Panc1 (cell line): ENCODE measurements around the gene TARP.
"Not testable (repeated sequence)": the region's sequence is repeated elsewhere in the genome, so short reads cannot be mapped to it uniquely, and the experiment has no call there.

Experiments
- ATAC-seq: fragments of 200-7000 bp; cut with Tn5 transposase; 2 replicates; pipeline ENCODE4 v1.9.1; 2020; ENCODE audit warnings: mild to moderate bottlenecking, moderate library complexity
- BruUV-seq: library from RNA; stranded (reverse); fragments of 400-500 nt; replicated peaks from 2 replicates; lab custom pipeline; 2021; lab: Mats Ljungman, UMichigan
- CTCF ChIA-PET: fragments of 300-600 bp; sonication (Branson Sonifier 250); formaldehyde crosslinking; loops from one replicate; lab custom pipeline; 2022; ENCODE audit warnings: antibody characterized with exemption; lab: Charles Lee
- POLR2A ChIA-PET: fragments of 300-600 bp; sonication (Branson Sonifier 250); formaldehyde crosslinking; loops from one replicate; lab custom pipeline; 2022; ENCODE audit warnings: antibody characterized with exemption; lab: Charles Lee
- DNase-seq: peaks from one replicate; pipeline ENCODE4 v3.0.0-alpha.2; 2010; ENCODE audit warnings: low read depth, low spot score
- H3K27ac ChIP-seq: 2 replicates; pipeline ENCODE4 v1.5.1; 2011; ENCODE audit warnings: mild to moderate bottlenecking, low read length, inconsistent platforms
- H3K27me3 ChIP-seq: fragments of 200-500 bp; sonication (Bioruptor generic); 2 replicates; pipeline ENCODE4 v1.6.0; 2014; ENCODE audit warnings: low read length, inconsistent platforms; ENCODE audit not compliant: control insufficient read depth, insufficient read depth
- H3K36me3 ChIP-seq: fragments of 200-500 bp; sonication (Bioruptor generic); 2 replicates; pipeline ENCODE4 v1.5.1; 2014; ENCODE audit warnings: inconsistent platforms, mild to moderate bottlenecking, low read length, moderate library complexity; ENCODE audit not compliant: control insufficient read depth, insufficient read depth
- H3K4me1 ChIP-seq: 2 replicates; pipeline ENCODE4 v1.5.1; 2011; ENCODE audit warnings: inconsistent platforms, mild to moderate bottlenecking, low read length, moderate library complexity; ENCODE audit not compliant: control insufficient read depth, insufficient read depth
- H3K4me3 ChIP-seq, 2 experiments: 2 replicates each; pipeline ENCODE4 v1.5.1; 2011 to 2012; ENCODE audit warnings: low read depth in 2 of 2, low read length in 2 of 2, mild to moderate bottlenecking in 2 of 2, inconsistent platforms in 1 of 2, moderate library complexity in 1 of 2
- H3K9me3 ChIP-seq: fragments of 200-500 bp; sonication (Bioruptor generic); 2 replicates; pipeline ENCODE4 v1.5.1; 2014; ENCODE audit warnings: low read depth, mild to moderate bottlenecking, inconsistent platforms, low read length, moderate library complexity; ENCODE audit not compliant: control insufficient read depth, insufficient read depth
- POLR2AphosphoS5 ChIP-seq: IDR thresholded peaks from 2 replicates; pipeline ENCODE4 v1.6.1; 2012; ENCODE audit warnings: mild to moderate bottlenecking, low read depth, low read length, moderate library complexity
- REST ChIP-seq, 2 experiments: IDR thresholded peaks; 2 replicates each; pipeline ENCODE4 v1.6.1; 2011 to 2012; ENCODE audit warnings: low read depth in 2 of 2, control low read depth in 1 of 2, low read length in 1 of 2, mild to moderate bottlenecking in 1 of 2, moderate library complexity in 1 of 2; ENCODE audit not compliant: insufficient read depth in 1 of 2
- SIN3A ChIP-seq: IDR thresholded peaks from 2 replicates; pipeline ENCODE4 v1.6.1; 2012; ENCODE audit warnings: low read depth, mild to moderate bottlenecking, low read length, moderate library complexity, borderline replicate concordance; ENCODE audit not compliant: insufficient read depth
- TCF7L2 ChIP-seq: IDR thresholded peaks from 2 replicates; pipeline ENCODE4 v1.6.1; 2011; ENCODE audit warnings: mild to moderate bottlenecking, low read depth, low read length, inconsistent platforms
- in situ Hi-C: cut with HindIII; loops from 2 replicates; pipeline ENCODE4 v1.10.0; 2016; ENCODE audit warnings: low sequenced_read_pairs, low pct_unique_long_range_greater_than_20kb
- intact Hi-C: fragments of 100-400 bp; cut with micrococcal nuclease; formaldehyde crosslinking; loops from one replicate; pipeline ENCODE4 v1.10.0; 2022; ENCODE audit not compliant: unreplicated experiment
- TF ChIP-seq, protein P1 (sequence below): fragments of 450-650 bp; IDR thresholded peaks from 2 replicates; pipeline ENCODE4 v1.5.1; 2017; ENCODE audit warnings: mild to moderate bottlenecking

The TARP gene

DNA sequence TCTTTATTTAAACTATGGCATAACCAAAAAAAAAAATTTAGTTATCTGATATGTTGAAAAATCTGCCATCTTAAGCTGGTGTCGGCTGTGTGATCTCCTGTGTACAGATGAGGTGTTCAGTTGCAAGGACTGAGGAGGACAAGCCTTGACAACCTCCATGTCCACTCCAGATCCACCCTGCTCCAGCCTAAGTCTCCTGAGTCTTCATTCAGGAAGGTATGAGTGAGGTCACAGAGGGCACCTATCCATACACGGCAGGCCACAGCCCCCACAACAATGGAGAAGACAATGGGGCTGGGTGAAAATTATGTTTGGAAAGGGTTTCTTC, 16.1 kb downstream of the TARP start:
- TF ChIP-seq, protein P1, sequence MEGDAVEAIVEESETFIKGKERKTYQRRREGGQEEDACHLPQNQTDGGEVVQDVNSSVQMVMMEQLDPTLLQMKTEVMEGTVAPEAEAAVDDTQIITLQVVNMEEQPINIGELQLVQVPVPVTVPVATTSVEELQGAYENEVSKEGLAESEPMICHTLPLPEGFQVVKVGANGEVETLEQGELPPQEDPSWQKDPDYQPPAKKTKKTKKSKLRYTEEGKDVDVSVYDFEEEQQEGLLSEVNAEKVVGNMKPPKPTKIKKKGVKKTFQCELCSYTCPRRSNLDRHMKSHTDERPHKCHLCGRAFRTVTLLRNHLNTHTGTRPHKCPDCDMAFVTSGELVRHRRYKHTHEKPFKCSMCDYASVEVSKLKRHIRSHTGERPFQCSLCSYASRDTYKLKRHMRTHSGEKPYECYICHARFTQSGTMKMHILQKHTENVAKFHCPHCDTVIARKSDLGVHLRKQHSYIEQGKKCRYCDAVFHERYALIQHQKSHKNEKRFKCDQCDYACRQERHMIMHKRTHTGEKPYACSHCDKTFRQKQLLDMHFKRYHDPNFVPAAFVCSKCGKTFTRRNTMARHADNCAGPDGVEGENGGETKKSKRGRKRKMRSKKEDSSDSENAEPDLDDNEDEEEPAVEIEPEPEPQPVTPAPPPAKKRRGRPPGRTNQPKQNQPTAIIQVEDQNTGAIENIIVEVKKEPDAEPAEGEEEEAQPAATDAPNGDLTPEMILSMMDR: no peak
- TF ChIP-seq SIN3A: no peak
- no peak for TF ChIP-seq REST (IDR thresholded peaks at IDR 0.05; ENCODE audit: insufficient read depth in 1 of 2, low read depth in 2 of 2, low read length in 1 of 2)
- no peak for TF ChIP-seq POLR2AphosphoS5
- TF ChIP-seq TCF7L2: no peak
- H3K4me3 ChIP-seq: no peak overlapping the region
- H3K27ac ChIP-seq: no peak overlapping the region
- ChIA-PET CTCF (no interaction called here), POLR2A (interaction anchor here (0.6 kb wide), 1 partner anchor 77 kb away, joined by 3 read pairs; no protein-coding TSS in a partner anchor)
- intact Hi-C loops (no loop called here), in situ Hi-C loops (no loop called here)
- peaks cover 16% of the 10 kb centered on the region for H3K27me3 ChIP-seq
- H3K36me3 ChIP-seq: no peaks in the 10 kb centered on the region
- no peaks in the 10 kb centered on the region for H3K4me1 ChIP-seq
- H3K9me3 ChIP-seq: no peaks in the 10 kb centered on the region
- no peak for DNase-seq
- no TSS peak for BruUV-seq
- no peak for ATAC-seq

DNA sequence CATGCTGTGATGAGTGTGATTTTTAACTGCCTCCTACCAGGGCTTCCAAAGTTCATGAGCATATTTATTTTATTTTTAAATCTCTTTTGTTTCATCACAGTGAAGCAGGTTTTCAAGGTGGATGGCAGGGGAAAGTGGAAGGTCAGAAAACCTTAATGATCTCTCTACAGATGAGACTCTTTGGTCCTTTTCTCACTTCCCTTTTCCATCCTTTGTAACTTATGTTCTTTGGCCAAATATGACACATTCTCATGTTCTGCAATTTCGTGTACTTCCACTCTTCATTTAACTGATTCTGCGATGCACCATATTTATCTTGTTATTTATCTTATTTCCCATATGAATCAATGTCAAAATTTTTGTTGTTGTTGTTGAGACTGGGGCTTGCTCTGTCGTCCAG, 23.6 kb downstream of the TARP start:
- POLR2A ChIA-PET, H3K36me3 ChIP-seq, CTCF ChIA-PET, H3K4me1 ChIP-seq, ATAC-seq, H3K4me3 ChIP-seq, H3K27me3 ChIP-seq, in situ Hi-C loops, intact Hi-C loops, H3K27ac ChIP-seq, BruUV-seq, H3K9me3 ChIP-seq, DNase-seq: not testable (repeated sequence)

DNA sequence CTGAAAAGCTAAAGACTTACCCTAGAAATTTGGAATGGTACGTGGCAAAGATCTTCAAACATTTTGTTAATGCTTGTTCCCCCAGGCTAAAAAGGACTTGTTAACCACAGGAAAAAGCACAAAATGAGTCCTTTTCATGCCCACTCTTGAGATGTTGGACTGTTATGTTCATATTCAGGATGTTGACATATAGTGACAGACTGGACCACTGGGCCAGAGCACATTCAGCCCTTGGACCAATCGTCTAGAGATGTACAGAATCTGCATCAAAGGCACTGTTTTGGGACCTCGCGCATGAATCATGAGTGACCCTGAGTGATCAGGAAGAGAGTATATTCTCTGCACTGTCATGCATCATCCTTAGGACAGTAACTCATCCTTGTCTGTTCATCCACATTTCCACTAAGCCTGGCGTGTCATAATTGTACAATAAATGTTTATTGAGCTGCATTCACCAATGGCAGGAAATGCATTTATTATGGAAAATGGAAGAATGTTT, 25.3 kb downstream of the TARP start:
- intact Hi-C loops (no loop called here), in situ Hi-C loops (no loop called here)
- DNase-seq: no peak
- TF ChIP-seq POLR2AphosphoS5 (no peak), TCF7L2 (no peak), REST (IDR thresholded peaks at IDR 0.05; ENCODE audit: insufficient read depth in 1 of 2, low read depth in 2 of 2, low read length in 1 of 2) (no peak), SIN3A (no peak)
- TF ChIP-seq, protein P1: no peak
- no peak overlapping the region for H3K27ac ChIP-seq
- POLR2A ChIA-PET: no interaction called here
- H3K4me1 ChIP-seq: no peaks in the 10 kb centered on the region
- H3K36me3 ChIP-seq: no peaks in the 10 kb centered on the region
- H3K4me3 ChIP-seq: no peak overlapping the region
- CTCF ChIA-PET: no interaction called here
- no peaks in the 10 kb centered on the region for H3K9me3 ChIP-seq
- no peak for ATAC-seq
- no peaks in the 10 kb centered on the region for H3K27me3 ChIP-seq
- no TSS peak for BruUV-seq
